Activated CD4-positive, alpha-beta T cell treated with anti-CD3 and anti-CD28 coated beads for 24 hours (primary cell): Measurements from ENCODE around the gene CHST3.

Experiments used
- DNase-seq, 2 donors: peaks; one replicate each; pipeline ENCODE4 v3.0.0-alpha.2; 2020; ENCODE audit warnings: low read depth in 2 of 2

Gene CHST3

GRCh38 chr10:72056932-72057751 is 92.9 kb downstream of the CHST3 start:
- no peak for DNase-seq

GRCh38 chr10:72058347-72058898 is 94.2 kb downstream of the CHST3 start:
- DNase-seq: no peak

GRCh38 chr10:72058989-72059842 is 95.0 kb downstream of the CHST3 start:
- peak in 1 of 2 donors; percentile 25 for DNase-seq

DNA sequence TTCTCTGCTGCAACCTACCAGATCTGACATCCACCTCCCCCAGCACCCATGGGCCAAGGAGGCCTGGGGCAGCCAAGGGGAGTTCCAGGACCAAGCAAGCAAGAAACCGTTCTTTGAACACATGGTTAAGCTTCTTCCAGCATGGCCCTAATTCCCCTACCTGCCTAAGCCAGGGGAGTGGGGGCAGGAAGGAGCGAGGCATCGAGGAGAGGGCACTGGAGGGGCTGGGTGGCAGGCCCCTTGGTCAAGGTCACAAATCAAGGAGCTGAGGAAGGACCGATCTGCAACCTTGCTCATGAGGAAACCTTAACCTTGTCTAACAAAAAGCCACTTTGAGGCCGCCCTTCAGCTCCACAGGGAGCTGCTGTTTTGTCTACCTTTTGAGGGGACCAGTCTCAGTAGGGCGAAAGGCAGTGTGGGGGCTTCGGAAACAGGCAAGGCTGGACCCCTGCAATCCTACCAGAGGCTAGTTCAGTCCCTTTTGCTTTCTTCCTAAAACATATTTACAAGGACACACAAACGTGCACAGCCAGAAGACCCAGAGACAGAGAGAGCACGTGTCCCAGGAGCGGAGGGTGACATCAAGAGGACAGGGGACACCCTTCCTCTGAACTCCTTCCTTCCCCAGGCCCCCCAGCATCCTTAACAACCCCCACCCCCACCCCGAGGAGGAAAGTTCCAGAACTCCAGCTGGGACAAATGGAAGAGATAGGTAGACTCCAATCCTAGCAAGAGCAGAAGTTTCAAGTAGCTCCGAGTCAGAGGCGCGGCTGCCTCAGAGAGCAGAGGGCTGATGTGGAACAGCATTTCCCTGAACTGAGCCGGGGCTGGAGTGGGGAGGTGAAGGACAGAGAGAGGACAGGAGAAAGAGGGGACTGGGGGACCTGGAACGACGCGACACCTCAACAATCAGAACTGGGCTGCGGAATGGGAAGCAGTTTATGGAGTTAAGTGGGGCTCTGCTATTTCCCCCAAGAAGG is 95.9 kb downstream of the CHST3 start:
- DNase-seq: no peak

DNA sequence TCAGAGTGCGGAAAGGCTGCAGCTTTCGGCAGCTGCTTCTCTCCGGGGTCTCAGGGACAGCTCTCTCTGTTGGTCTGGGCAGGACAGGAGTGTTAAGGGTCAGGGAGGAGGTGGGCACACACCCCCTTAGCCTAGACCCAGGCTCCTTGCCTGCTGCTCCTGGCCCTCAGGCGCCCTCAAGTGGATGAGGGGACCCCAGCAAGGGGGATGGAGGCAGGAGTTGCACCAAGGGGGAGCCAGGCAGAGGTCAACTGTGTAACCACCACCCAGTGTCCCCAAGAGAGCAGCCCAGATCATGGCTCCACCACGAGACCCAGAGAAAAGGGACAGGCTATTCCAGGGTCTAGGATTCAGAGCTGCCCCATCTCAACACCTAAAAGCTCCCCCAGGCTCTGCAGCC is 97.3 kb downstream of the CHST3 start:
- DNase-seq: no peak

- no peak for DNase-seq
Measured at GRCh38 chr10:72061930-72062329, 97.7 kb downstream of the CHST3 start.

- no peak for DNase-seq
Measured at GRCh38 chr10:72062382-72062781, 98.2 kb downstream of the CHST3 start.
